Ramos (cell line): ENCODE measurements around the gene RARG.

Experiments
- in situ Hi-C: fragments of 300-500 bp; cut with MboI; formaldehyde crosslinking; loops from one replicate; pipeline ENCODE4 v1.14.3; 2022; ENCODE audit warnings: low sequenced_read_pairs; ENCODE audit not compliant: unreplicated experiment

The RARG gene

GRCh38 chr12:53231921-53232645, at the start of gene RARG:
TSS of gene RARG (minus strand) at chr12:53232209. CDS start at chr12:53227545, 4,664 bp downstream.
- in situ Hi-C loops: no loop called here

GRCh38 chr12:53279888-53280498, 48.0 kb upstream of the RARG start:
- in situ Hi-C loops: no loop called here

- in situ Hi-C loops: no loop called here
Measured at GRCh38 chr12:53279283-53279869, 47.4 kb upstream of the RARG start.

- in situ Hi-C loops: no loop called here
Measured at GRCh38 chr12:53277981-53278380, 46.0 kb upstream of the RARG start.

GRCh38 chr12:53276511-53276910, 44.5 kb upstream of the RARG start:
- in situ Hi-C loops: no loop called here

GRCh38 chr12:53274445-53274844, 42.4 kb upstream of the RARG start:
- in situ Hi-C loops: no loop called here

- in situ Hi-C loops: loop anchor here (10.0 kb wide), 1 partner anchor 54 kb away; no protein-coding TSS in a partner anchor
Measured at GRCh38 chr12:53268630-53269562, 36.9 kb upstream of the RARG start.

GRCh38 chr12:53267999-53268629, 36.1 kb upstream of the RARG start, which contains the start of gene ESPL1:
TSS of gene ESPL1 (plus strand) at chr12:53268299. CDS start at chr12:53268767, 468 bp downstream.
- in situ Hi-C loops: loop anchor here (10.0 kb wide), 1 partner anchor 53 kb away; no protein-coding TSS in a partner anchor

- in situ Hi-C loops: loop anchor here (10.0 kb wide), 1 partner anchor 53 kb away; no protein-coding TSS in a partner anchor
Measured at GRCh38 chr12:53267306-53267998, 35.4 kb upstream of the RARG start.

GRCh38 chr12:53265783-53266182, 33.8 kb upstream of the RARG start:
- in situ Hi-C loops: loop anchor here (10.0 kb wide), 1 partner anchor 51 kb away; no protein-coding TSS in a partner anchor

GRCh38 chr12:53259891-53260290, 27.9 kb upstream of the RARG start:
- in situ Hi-C loops: loop anchor here (10.0 kb wide), 1 partner anchor 45 kb away; no protein-coding TSS in a partner anchor

GRCh38 chr12:53258541-53259539, 26.8 kb upstream of the RARG start:
- in situ Hi-C loops: no loop called here

- in situ Hi-C loops: no loop called here
Measured at GRCh38 chr12:53255996-53256395, 24.0 kb upstream of the RARG start.

- in situ Hi-C loops: no loop called here
Measured at GRCh38 chr12:53254816-53255545, 23.0 kb upstream of the RARG start.

GRCh38 chr12:53253298-53253697, 21.3 kb upstream of the RARG start:
- in situ Hi-C loops: no loop called here

- in situ Hi-C loops: no loop called here
Measured at GRCh38 chr12:53252349-53252916, 20.4 kb upstream of the RARG start.
